ENCODE data around the gene MED16.

- no peak for TF ChIP-seq CTCF (IDR thresholded peaks at IDR 0.05; ENCODE audit: insufficient read depth, low read length, poor library complexity, severe bottlenecking)
- no peak for TF ChIP-seq EZH2phosphoT487 (conservative IDR thresholded peaks at IDR 0.05; ENCODE audit: low read length)
These were observed 7.0 kb upstream of the MED16 start for GRCh38 chr19:900043-900301.
